ENCODE measurements around the gene MTTP. TPM values are rescaled to one million over a fixed set of nuclear protein-coding genes. Genes with fewer than 3 reads are reported as not detected.

MTTP gene
- total RNA-seq, 1 donor from 2014 or later, result not detected

- ATAC-seq, result no peak
Observed at GRCh38 chr4:99593781-99594641, 19.4 kb downstream of the MTTP start.

GRCh38 chr4:99594818-99595217, 20.2 kb downstream of the MTTP start:
- no peak for ATAC-seq

- no peak for ATAC-seq
Observed at GRCh38 chr4:99606716-99607115, 32.1 kb downstream of the MTTP start.

DNA sequence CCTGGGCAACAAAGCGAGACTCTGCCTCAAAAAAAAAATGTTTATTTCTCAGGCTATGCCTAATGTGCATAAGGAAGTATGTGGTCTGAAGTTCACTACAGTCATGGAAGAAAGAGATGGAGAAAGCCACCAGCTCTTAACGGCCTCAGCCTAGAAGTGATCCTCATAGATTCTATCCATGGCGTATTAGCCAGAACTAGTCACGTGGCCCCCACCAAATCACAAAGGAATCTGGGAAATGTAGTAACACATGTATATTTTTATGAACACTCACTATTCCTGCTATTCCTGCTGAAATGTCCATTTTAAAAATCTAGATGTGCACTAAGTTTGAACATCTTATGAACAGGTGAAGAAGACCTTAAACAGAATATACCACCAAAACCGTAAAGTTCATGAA, 33.8 kb downstream of the MTTP start:
- no peak for ATAC-seq

DNA sequence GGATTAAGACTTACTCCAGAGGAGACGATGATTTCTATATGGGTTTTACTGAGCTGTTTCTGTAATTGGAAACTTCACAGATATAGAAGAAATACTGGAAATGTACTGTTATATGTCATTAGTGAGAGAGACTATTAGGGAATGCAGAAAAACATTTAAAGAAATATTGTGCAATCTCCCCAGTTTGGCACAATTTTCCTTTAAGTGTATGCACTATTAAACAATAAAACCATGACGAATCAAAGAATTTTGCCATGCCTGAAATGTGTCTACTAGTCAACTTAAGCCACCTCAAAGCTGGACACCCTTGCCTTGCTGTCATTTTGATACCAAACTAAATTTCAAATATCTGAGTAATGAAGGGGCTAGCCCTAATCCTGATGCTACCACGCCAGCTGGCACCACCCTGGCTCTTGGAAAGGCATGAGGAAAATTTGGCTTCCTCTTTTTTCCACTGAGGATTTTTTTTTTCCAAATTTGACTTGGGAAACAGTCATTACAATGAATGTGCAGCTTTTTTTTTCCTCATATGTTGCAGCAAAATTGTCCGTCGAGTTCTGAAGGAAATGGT, 36.1 kb downstream of the MTTP start:
- no peak for ATAC-seq

DNA sequence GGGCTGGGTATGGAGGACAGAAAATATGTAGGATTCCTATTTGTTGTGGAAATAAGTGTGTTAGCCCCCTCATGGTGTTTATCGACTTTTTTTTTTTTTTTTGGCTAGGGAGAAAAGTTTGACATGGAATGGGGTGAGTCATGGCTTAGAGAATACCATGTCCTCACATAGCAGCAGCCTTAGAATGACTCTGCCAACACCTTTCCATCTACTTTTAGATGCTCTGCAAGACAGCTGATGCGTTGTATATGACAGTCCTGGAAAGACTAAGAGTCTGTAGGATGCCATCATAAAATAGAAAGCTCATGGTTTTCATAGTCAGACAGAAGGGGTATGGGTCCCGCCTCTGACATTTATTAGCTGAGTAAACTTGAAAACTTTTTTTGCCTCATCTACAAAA, 37.7 kb downstream of the MTTP start:
- ATAC-seq, result no peak

- no peak for ATAC-seq
Observed at GRCh38 chr4:99612704-99613103, 38.1 kb downstream of the MTTP start.

DNA sequence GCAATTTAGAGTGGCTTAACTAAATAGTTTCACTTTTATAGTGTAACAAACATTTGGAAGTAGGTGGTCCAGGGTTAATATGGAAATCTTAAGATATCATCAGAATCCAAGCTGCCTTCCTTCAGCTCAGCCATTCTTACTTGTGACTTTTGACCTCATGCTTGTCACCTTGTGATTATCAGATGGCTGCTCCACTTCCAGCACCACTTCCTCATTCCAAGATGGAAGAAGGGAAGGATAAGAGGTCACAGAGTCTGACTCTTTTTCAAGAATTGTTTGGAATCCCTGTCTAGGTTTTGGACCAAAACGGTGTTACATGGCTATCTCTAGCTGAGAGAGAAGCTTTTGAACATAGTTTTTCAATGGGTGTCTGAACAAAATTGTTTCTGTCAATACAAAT, 39.9 kb downstream of the MTTP start:
- no peak for ATAC-seq

DNA sequence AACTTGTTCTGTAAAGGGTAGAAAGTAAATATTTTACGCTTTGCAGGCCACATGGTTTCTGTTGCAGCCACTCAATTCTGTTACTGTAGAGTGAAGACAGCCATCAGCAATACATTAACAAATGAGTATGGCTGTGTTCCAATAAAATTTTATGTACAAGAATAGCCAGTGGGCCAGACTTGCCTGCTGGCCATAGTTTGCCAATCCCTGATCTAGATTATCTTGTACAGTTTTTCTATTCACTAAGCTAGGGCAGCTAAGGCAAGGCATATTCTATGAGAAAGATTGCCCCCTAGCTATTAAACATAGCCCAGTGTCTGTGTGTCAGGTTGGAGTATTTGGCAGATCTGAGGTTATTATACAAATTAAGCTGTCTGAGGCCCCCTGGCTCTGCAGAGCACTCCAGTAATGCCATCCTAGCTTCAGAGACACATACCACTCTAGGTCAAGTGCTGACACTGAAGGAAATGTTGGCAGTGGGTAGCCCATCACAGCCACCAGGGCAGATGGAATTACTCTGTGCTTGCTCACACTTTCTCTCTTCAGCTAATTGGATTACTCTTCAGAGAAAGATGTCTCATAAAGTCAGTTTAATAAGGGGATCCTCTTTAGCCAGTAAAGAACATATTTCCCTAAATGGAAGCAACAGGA, 40.7 kb downstream of the MTTP start:
- no peak for ATAC-seq

DNA sequence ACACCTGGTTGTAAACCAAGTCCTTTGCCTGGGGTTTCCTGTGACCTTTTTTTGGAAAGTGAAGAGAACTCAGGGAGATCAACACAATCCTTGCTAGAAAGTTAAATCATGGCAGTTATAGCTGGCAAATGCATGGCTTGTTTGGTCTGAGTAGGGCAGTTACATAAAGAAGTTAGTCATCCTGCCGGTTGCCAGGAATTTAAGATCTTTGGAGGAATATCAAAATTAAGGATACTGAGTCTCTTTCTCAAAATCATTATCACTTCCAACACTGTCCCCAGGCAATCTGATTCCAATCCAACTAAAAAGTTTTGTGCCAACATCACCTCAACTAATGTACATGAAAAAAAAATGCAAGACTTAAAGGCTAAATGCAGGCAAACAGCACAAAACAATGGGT, 42.8 kb downstream of the MTTP start:
- no peak for ATAC-seq

- ATAC-seq, result no peak
Observed at GRCh38 chr4:99622341-99622740, 47.7 kb downstream of the MTTP start.

- no peak for ATAC-seq
Observed at GRCh38 chr4:99624141-99624719, 49.6 kb downstream of the MTTP start.

DNA sequence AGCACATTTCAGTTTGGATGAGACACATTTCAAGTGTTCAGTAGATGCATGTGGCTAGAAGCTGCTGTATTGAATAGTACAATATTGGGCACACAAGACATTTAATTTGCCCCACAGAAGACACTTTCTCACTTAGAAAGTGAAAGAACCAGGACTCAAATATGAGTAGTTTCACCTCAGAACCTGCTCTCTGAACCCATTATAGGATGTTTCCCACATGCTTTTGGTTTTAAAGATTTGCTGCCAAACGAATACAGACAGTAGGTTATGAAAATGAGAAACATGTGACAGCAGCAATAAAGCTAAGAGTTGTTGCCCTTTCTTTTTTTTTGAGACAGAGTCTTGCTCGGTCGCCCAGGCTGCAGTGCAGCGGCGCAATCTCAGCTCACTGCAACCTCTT, 50.7 kb downstream of the MTTP start:
- no peak for ATAC-seq

GRCh38 chr4:99628040-99628439, 53.4 kb downstream of the MTTP start:
- ATAC-seq, result no peak

GRCh38 chr4:99629962-99630554, 55.4 kb downstream of the MTTP start:
- no peak for ATAC-seq

- no peak for ATAC-seq
Observed at GRCh38 chr4:99630857-99631360, 56.3 kb downstream of the MTTP start.

DNA sequence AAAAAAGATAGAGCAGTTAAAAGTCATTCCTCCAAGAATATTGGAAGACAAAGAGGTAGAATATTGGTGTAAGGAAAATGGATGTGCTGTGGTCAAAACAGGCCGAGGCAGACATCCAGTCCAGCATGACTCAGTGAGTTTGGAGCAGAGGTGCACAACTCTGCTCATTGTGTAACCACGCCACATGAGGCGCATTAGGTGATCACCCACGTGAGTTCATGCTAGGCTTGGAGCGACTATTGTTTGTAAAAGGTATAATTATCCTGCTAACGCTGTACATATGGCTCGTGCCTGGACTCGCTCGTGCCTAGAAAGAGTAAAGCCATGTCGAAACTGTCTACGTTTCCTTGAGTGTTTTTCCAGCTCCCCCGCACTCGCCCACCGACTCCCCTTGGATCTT, 59.1 kb downstream of the MTTP start:
- peak; percentile 100 for ATAC-seq

DNA sequence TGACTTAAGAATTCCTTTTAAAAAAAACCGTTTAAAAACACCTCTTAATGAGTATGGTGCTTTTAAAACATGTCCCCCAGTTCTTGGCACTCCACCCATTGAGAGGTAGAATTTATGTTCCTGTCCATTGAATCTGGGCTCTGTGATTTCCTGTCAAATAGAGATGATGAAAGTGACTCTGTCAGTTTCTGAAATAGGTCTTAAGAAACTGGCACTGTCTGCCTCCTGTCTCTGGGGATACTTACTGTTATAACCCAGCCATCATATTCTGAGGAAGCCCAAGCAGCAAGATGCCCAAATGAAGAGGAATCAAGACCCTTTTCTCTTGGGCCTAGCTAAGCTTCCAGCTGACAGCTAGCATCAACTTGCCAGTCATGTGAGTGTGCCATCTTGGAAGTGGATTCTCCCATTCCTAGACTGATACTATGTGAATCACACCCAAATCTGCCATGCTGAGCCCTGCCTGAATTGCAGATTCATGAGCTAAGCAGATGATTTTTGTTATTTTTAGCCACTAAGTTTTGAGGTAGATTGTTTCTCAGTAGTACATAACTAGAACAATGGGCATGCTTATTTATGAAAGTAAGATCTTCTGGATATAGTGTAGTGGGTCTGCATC, 60.2 kb downstream of the MTTP start:
- ATAC-seq, result no peak

DNA sequence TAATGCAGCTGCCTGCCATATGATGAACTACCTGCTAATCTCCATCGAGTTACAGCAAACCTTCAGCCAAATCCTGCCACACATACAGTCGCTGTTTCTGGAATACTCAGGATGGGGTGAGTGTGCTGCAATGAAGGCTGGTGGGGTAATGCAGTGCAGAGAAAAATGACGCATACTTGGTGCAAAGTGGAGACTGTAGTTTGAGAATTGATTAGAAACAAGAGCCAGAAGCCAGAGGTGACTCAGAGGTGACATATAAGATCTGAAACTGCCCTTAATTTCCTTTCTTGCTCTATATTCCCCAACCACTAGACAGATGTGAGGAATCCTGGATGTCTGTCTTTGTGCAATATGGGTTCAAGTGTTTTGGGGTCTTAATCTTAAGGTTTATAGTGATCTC, 61.0 kb downstream of the MTTP start:
- no peak for ATAC-seq

DNA sequence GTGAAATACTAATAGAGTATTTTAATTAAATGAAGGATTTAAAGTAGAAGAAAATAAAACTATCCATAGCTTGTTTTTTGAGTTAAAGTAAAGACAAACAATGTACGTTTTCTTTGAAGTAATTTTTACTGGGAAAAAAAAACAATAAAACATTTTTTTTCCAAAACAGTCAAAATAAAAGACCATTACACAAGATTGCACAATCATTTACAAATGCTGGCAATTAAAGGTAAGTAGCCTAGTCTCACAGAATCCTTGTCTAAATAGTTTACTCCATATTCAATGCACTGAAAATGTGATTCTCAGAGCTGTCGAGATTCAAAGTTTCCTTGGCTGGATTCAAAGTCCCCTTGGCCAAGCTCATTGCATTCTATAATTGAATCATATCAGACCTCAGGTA, 61.8 kb downstream of the MTTP start:
- ATAC-seq, result no peak

DNA sequence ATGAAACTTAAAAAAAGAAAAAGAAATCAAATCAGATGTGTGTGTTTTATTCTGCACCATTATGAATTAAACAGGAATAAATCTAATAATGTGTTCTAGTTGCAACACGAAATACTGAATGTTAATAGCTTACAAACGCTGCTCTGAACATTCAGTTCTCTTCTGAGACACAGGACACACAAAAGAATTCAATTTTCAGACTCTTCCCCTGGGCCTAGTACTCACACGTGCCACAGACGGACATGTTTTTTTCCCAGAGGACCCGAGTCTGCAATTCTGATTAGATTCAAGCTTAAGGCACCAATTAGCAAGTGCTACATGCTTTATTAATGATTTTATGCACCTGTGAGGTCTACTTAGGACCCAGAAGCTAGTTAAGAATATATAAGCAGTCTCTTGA, 62.5 kb downstream of the MTTP start:
- no peak for ATAC-seq

DNA sequence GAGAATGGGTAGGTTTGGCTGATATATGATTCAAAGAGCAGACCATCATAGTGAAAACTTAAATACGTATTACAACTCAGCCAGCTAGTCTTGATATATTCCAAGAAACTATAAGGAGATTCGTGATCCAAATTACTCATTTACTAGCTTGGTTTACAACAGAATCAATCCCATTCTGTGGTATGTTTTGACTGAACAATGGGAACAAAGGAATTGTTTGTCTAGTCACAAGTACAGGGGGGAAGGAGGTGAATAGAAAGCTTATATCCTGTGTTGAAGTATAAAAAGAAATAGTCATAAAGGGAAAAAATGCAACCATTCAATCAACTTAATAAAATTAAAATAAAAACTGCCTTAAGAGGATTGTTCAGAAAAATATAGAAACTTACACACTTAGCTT, 66.1 kb downstream of the MTTP start:
- no peak for ATAC-seq

Measured in esophagus mucosa (tissue), 1 donor.